Limb (tissue), 2 donors: ENCODE data around the gene ZNF576.
"Not testable (repeated sequence)": the region's sequence is repeated elsewhere in the genome, so short reads cannot be mapped to it uniquely, and the experiment has no call there.

Source experiments
- DNase-seq, 2 donors: peaks; one replicate each; pipeline ENCODE4 v3.0.0-alpha.2; 2016; ENCODE audit errors: extremely low spot score in 2 of 2

ZNF576 gene

GRCh38 chr19:43599635-43600295 is 3.4 kb downstream of the ZNF576 start:
- DNase-seq: no peak

DNA sequence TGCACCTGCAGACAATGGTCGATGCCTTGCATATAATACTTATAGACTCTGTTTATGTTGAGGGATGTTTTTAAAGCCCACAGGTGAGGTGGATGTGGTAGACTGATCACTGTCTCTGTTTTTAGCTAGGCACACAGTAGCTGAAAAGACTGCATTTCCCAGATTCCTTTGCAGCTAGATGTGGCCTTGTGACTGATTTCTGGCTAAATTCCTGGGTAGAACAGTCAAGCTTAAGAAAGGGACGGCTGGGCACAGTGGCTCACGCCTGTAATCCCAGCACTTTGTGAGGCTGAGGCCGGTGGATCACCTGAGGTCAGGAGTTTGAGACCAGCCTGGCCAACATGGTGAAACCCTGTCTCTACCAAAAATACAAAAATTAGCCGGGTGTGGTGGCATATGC is 3.9 kb downstream of the ZNF576 start:
- not testable (repeated sequence) for DNase-seq

DNA sequence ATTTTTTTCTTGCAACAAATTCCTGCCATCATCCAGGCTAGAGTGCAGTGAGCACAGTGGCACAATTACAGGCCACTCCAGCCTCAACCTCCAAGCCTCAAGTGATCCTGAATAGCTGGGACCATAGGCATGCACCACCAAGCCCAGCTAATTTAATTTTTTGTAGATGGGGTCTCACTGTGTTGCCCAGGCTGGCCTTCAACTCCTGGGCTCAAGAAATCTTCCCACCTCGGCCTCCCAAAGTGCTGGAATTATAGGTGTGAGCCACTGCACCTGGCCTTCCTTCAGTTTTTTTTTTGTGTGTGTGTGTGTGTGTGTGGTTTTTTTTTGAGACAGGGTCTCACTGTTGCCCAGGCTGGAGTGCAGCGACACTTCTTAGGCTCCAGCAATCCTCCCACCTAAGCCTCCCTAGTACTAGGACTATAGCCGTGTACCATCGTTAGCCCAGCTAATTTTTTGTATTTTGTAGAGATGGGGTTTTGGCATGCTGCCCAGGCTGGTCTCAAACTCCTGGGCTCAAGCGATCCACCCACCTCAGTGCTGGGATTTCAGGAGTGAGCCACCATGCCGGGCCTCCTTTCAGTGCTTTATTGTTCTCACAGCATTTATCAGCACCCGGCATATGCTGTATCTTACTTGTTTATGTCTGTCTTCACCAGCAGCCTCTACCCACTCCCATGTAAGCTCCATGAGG is 9.6 kb downstream of the ZNF576 start:
- no peak for DNase-seq

DNA sequence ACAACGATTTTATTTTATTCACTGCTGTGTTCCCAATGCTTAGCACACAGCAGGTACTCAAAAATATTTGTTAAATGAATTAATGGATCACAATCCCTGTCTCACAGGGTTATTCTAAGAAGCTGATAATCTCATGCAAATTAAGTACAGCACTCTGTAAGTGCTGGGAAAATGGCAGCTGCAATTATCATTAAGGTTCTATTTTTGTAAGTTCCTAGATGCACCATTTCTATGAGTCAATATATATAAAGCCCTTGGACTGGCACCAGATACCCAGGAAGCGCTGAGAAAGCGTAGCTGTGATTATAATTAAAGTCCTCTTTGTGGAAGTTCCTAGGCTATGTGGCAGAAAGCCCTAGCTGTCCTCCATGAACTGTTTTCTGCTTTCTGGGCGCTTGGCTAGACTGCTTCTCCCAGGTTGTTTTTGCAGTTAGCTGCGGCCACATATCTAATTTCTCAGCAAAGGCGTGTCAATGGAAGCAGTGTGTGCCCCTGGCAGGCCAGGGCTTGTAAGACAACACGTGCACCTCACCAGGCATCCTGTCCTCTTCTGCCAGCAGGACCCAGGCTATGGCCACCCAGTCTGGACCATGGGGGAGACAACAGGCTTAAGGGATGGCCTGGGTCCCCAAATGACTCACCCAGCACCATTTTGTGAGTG is 10.3 kb downstream of the ZNF576 start:
- no peak for DNase-seq

DNA sequence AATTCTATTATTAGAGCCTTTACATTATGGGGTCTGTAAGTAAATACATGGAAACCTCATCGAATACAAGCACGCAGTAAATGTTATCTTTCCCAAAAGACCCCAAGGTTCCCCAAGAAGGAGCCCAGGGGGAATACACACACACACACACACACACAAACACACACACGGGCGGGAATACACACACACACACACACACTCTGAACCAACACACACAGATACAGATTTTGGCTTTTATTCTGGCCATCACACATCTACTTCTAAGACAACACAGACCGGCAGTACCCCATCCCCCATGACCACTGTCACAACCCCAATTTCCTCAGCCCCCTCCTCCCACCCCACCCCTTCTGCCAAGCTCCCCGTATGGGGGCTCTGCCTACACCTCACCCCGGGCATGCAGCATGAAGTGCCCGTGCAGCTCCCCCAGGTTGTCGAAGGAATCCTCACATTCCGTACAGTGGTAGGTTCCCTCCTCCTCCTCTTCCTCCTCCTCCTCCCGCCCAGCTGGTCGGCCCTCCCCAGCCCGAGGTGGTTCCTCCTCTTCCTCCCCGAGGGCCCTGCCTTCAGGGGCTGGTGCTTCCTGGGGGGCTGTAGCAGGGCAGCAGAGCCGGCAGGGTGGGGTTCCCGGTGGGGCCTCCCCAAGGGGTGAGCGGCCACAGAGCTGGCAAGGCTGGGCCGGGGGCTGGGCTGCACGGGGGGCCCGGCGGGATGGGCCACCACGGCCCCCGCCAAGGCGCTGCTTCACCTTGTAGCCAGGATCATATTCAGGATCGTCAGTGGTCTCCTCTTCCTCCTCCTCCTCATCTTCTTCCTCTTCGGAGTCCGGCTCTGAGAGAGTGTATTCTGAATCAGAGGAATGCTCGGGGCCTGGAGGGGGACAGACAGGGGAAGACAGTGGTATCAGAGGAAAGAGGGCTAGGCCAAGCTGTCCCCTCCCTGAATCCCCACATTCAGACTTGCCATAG is 11.1 kb downstream of the ZNF576 start:
- DNase-seq: no peak

DNA sequence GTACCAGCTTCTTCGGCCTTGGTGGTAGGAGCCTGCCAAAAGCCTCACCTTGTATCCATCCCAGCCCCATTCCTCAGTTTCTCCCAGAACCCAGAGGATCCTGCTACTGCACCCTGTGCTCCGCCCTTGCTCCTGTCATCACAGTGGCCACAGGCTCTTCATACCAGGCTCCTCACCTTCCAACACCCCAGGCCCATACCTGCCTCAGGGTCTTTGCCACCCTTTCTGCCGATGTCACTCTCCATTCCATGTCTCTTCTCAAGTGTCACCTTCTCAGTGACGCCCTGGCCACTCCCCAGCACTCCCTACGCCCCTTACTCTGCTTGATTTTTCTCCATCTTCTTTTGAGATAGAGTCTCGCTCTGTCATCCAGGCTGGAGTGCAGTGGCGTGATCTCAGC is 13.5 kb downstream of the ZNF576 start:
- DNase-seq: no peak

DNA sequence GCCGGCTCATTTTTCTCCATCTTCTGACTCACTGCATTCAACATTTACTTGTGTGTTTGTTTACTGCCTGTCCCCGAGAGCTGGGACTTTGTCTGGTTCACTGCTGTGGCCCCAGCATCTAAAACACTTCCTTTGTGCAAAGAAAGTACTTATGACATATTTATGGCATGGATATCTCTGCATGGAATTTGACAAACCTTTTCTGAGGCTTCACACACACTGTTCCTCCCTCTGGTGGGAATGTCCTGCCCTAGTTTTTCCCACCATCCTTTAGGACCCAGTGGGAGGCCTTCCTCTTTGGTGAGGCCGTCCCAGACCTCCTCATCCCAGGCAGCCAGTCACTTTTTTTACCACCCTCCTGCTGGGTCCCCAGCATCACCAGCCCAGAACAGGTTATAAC is 14.1 kb downstream of the ZNF576 start:
- no peak for DNase-seq

DNA sequence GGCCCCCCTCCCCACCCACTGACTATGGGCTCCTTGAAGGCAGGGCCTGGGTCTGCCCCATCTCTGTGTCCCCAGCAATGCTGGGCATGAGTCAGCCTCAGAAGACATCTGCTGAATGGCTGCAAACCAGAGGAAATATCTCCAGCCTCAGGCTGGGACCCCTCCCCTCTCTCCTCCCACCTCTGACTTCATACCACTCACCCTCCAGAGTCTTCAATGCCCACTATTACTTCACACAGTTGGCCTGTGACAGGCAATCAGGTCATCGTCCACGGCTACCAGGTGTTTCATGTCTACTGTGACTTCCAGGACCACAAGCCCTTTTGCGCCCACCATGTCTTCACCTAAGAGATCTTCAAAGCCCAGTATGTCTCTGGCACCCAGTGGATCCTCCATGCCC is 15.4 kb downstream of the ZNF576 start, which contains the start of gene SRRM5:
Gene SRRM5 (plus strand): TSS at position 301 of the 400 bp plus-strand sequence. CDS start 34 bp downstream, at position 335.
- no peak for DNase-seq

GRCh38 chr19:43612374-43612773 is 16.0 kb downstream of the ZNF576 start:
- DNase-seq: no peak

GRCh38 chr19:43616306-43616705 is 19.9 kb downstream of the ZNF576 start:
- no peak for DNase-seq

DNA sequence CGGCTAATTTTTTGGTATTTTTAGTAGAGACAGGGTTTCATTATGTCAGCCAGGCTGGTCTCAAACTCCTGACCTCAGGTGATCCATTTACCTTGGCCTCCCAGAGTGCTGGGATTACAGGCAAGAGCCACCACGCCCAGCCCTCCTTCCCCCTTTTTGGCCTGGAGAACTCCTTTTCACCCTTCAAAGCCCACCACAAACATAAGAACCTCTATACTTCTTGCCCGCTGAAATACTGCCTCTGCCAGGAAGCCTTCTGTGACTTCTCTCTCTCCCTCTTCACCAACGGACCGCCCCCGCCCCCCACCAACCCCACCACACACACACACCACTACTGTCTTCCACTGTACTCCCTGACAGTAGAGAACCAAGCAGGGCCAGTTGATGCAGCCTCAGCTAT is 20.6 kb downstream of the ZNF576 start:
- no peak for DNase-seq

GRCh38 chr19:43618921-43619261 is 22.5 kb downstream of the ZNF576 start:
- DNase-seq: peak in 1 of 2 donors; percentile 42

GRCh38 chr19:43619262-43620060 is 23.1 kb downstream of the ZNF576 start, which contains the start of gene ZNF428:
Gene ZNF428, minus strand, starts transcription at chr19:43619629. Its CDS starts 5,325 bp downstream, at chr19:43614304.
- peak; percentile 92 to 94 for DNase-seq

GRCh38 chr19:43620061-43621001 is 23.9 kb downstream of the ZNF576 start:
- no peak for DNase-seq

GRCh38 chr19:43622070-43622469 is 25.7 kb downstream of the ZNF576 start:
- DNase-seq: no peak

GRCh38 chr19:43622956-43623355 is 26.6 kb downstream of the ZNF576 start:
- DNase-seq: no peak

DNA sequence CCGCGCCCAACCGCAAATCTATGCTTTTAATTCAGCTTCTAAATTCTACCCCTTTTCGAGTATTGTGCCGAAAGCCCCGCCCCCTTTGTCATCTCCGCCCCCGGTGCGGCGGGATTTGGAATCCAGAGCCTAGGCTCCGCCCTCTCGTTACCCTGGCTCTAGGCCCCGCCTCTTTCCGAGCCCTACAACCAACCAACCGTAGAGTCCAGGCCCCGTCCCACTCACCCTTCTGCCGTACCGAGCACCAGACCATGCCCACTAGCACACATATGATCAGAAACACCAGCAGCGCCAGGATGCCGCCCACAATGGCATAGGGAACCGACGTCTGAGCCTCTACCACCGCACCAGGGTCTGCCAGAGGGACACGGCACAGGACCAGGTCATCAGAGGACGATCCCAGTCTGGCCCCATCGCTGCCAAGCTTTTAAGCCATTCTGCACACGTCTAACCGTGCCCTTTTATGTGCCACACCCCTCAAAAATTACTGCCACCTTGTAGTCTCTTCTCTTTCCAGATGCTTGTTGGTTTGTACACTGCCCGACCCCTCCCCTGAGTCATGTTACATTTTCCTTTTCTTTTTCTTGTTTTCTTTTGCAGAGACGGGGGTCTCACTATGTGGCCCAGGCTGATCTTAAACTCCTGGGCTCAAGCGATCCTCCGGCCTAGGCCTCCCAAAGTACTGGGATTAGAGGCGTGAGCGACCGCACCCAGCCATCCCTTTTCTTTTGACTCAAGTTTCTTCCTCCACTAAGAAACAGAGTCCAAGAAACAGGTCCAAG is 27.7 kb downstream of the ZNF576 start:
- no peak for DNase-seq

- DNase-seq: peak in 1 of 2 donors; percentile 59
Measured at GRCh38 chr19:43624933-43625332, 28.5 kb downstream of the ZNF576 start.
